ENCODE measurements around the gene SLC4A8. TPM values are rescaled to one million over a fixed set of nuclear protein-coding genes. Genes with fewer than 3 reads are reported as not detected.

SLC4A8 gene
- total RNA-seq, 2 experiments from 2014 or later: 1.3 to 1.8 TPM

- CTCF ChIA-PET: no interaction called here
- no peaks in the 10 kb centered on the region for H3K36me3 Mint-ChIP-seq (ENCODE audit: low read depth)
- POLR2A ChIA-PET: no interaction called here
Observed at GRCh38 chr12:51517800-51518199, 93.2 kb downstream of the SLC4A8 start.

DNA sequence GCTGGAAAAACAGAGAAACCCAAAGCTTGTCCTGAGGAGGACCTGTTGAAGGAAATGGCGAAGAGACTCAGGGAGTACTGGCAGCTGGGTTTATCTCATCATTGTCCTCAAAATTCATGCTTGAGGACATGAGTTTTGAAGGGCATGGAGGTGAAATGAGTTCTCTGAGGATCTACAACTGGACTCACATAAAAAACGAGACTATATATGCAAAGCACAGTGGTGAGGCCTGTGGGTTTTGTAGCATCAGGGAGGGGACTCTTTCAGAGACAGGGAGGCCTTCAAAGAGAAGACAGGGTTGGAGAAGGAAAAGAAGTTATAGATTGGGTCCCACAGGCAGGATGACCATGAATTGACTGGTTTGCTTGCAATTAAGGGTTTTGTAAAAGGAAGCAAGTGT, 95.1 kb downstream of the SLC4A8 start:
- Mint-ChIP-seq H3K9me3 (no peaks in the 10 kb centered on the region), H3K4me1 (ENCODE audit: low read depth) (no peaks in the 10 kb centered on the region), H3K4me3 (no peak overlapping the region), H3K27me3 (no peaks in the 10 kb centered on the region), H3K36me3 (ENCODE audit: low read depth) (no peaks in the 10 kb centered on the region), H3K27ac (no peak overlapping the region)
- ChIA-PET CTCF (no interaction called here), POLR2A (no interaction called here)
- no peaks in the 10 kb centered on the region for H3K27me3 ChIP-seq (ENCODE audit: control insufficient read depth in 1 of 2, insufficient read depth in 2 of 2, low read length in 2 of 2)
- TF ChIP-seq CTCF (IDR thresholded peaks at IDR 0.05): no peak
- no peak overlapping the region for H3K27ac ChIP-seq (ENCODE audit: low read depth in 1 of 2, low read length in 2 of 2)
- no peaks in the 10 kb centered on the region for H3K9me3 ChIP-seq (ENCODE audit: control insufficient read depth in 1 of 2, insufficient read depth in 1 of 2, low read length in 2 of 2)
- intact Hi-C loops (cut with DNase I, micrococcal nuclease): no loop called here
- H3K36me3 ChIP-seq (ENCODE audit: insufficient read depth, low read length): no peaks in the 10 kb centered on the region
- no peak for DNase-seq
- ATAC-seq (ENCODE audit: poor library complexity): no peak
- H3K4me1 ChIP-seq (ENCODE audit: insufficient read depth, low read length): no peaks in the 10 kb centered on the region
- no peak overlapping the region for H3K4me3 ChIP-seq (ENCODE audit: low read length)

More at GRCh38 chr12:51517800-51518199, 93.2 kb downstream of the SLC4A8 start:
- H3K9me3 Mint-ChIP-seq: no peaks in the 10 kb centered on the region
- no peak overlapping the region for H3K27ac Mint-ChIP-seq
- no peak overlapping the region for H3K4me3 ChIP-seq (ENCODE audit: low read length)
- no peaks in the 10 kb centered on the region for H3K4me1 Mint-ChIP-seq (ENCODE audit: low read depth)
- no peaks in the 10 kb centered on the region for H3K9me3 ChIP-seq (ENCODE audit: control insufficient read depth in 1 of 2, insufficient read depth in 1 of 2, low read length in 2 of 2)
- no peaks in the 10 kb centered on the region for H3K36me3 ChIP-seq (ENCODE audit: insufficient read depth, low read length)
- no peaks in the 10 kb centered on the region for H3K4me1 ChIP-seq (ENCODE audit: insufficient read depth, low read length)
- DNase-seq (no peak), ATAC-seq (ENCODE audit: poor library complexity) (no peak)
- no peak overlapping the region for H3K4me3 Mint-ChIP-seq
- H3K27me3 ChIP-seq (ENCODE audit: control insufficient read depth in 1 of 2, insufficient read depth in 2 of 2, low read length in 2 of 2): no peaks in the 10 kb centered on the region
- H3K27ac ChIP-seq (ENCODE audit: low read depth in 1 of 2, low read length in 2 of 2): no peak overlapping the region
- no peaks in the 10 kb centered on the region for H3K27me3 Mint-ChIP-seq
- intact Hi-C loops (cut with DNase I, micrococcal nuclease): no loop called here
- no peak for TF ChIP-seq CTCF (IDR thresholded peaks at IDR 0.05)

DNA sequence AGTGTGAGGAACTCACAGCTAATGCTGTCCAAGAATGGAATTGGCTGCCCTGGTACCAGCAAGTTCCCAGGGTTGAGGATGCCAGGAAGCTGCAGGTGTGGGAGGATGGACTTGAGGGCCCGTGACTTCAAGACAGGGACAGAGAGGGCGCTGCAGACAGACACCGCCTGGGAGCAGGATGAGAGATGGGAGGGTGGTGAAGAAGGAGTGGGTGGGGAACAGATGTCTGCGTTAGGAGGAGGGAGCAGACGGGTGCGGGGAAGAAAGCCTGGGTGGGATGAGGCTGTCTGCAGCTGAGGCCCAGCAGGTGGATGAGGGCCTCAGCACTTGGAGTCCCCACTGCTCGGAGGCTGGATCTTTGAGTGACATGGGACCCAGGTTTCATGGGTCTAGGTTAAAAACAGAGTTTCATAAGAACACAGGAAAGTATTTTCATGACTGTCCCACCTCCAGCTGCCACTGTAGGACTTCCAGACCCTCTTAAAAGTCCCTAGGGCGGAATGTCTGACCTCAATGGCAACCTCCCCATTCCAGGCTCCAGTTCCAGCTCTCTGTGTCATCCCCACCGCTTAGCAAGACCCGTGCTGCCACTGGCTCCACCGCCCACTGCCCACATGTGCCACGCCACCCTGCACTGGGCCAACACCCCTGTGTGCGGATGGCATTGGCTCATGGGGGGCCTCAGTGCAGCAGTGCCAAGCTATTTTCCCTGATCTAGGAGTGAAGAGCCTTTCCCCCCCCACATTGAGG, 96.1 kb downstream of the SLC4A8 start:
- Mint-ChIP-seq H3K4me1 (ENCODE audit: low read depth) (no peaks in the 10 kb centered on the region), H3K27ac (no peak overlapping the region), H3K27me3 (no peaks in the 10 kb centered on the region), H3K9me3 (no peaks in the 10 kb centered on the region), H3K4me3 (no peak overlapping the region), H3K36me3 (ENCODE audit: low read depth) (no peaks in the 10 kb centered on the region)
- intact Hi-C loops (cut with DNase I, micrococcal nuclease): no loop called here
- Histone ChIP-seq H3K36me3 (ENCODE audit: insufficient read depth, low read length) (no peaks in the 10 kb centered on the region), H3K27ac (ENCODE audit: low read depth in 1 of 2, low read length in 2 of 2) (no peak overlapping the region), H3K4me1 (ENCODE audit: insufficient read depth, low read length) (no peaks in the 10 kb centered on the region), H3K9me3 (ENCODE audit: control insufficient read depth in 1 of 2, insufficient read depth in 1 of 2, low read length in 2 of 2) (no peaks in the 10 kb centered on the region), H3K4me3 (ENCODE audit: low read length) (no peak overlapping the region), H3K27me3 (ENCODE audit: control insufficient read depth in 1 of 2, insufficient read depth in 2 of 2, low read length in 2 of 2) (no peaks in the 10 kb centered on the region)
- ATAC-seq (ENCODE audit: poor library complexity): no peak
- ChIA-PET POLR2A (no interaction called here), CTCF (interaction anchor here (1.5 kb wide), 1 partner anchor 100 kb away, joined by 5 read pairs; no protein-coding TSS in a partner anchor)
- no peak for TF ChIP-seq CTCF (IDR thresholded peaks at IDR 0.05)
- DNase-seq: no peak

All from CD4-positive, alpha-beta T cell (primary cell).